ENCODE data around the gene SERPINB10.

SERPINB10 gene

GRCh38 chr18:63949068-63949737 lies 41.4 kb downstream of the SERPINB10 start, which contains the start of gene HMSD:
HMSD (plus strand) TSS chr18:63949301; CDS start chr18:63953456, 4,155 bp downstream.
- TF ChIP-seq, protein P1, sequence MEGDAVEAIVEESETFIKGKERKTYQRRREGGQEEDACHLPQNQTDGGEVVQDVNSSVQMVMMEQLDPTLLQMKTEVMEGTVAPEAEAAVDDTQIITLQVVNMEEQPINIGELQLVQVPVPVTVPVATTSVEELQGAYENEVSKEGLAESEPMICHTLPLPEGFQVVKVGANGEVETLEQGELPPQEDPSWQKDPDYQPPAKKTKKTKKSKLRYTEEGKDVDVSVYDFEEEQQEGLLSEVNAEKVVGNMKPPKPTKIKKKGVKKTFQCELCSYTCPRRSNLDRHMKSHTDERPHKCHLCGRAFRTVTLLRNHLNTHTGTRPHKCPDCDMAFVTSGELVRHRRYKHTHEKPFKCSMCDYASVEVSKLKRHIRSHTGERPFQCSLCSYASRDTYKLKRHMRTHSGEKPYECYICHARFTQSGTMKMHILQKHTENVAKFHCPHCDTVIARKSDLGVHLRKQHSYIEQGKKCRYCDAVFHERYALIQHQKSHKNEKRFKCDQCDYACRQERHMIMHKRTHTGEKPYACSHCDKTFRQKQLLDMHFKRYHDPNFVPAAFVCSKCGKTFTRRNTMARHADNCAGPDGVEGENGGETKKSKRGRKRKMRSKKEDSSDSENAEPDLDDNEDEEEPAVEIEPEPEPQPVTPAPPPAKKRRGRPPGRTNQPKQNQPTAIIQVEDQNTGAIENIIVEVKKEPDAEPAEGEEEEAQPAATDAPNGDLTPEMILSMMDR (IDR thresholded peaks at IDR 0.05; ENCODE audit: poor library complexity, severe bottlenecking), result peak; percentile 59
- Histone ChIP-seq H3K36me3 (ENCODE audit: low read depth) (no peaks in the 10 kb centered on the region), H3K4me1 (ENCODE audit: insufficient read depth, poor library complexity, severe bottlenecking) (peaks cover 3% of the 10 kb centered on the region), H3K4me3 (ENCODE audit: severe bottlenecking) (peak within 1 kb of the TSS; percentile 26), H3K27me3 (ENCODE audit: insufficient read depth, poor library complexity, severe bottlenecking) (no peaks in the 10 kb centered on the region), H3K9me3 (ENCODE audit: severe bottlenecking) (no peaks in the 10 kb centered on the region), H3K27ac (ENCODE audit: poor library complexity, severe bottlenecking) (no peak within 1 kb of the TSS)
- no peak for DNase-seq (ENCODE audit: low spot score)
- peak; percentile 99 for ATAC-seq (ENCODE audit: low read depth)

DNA sequence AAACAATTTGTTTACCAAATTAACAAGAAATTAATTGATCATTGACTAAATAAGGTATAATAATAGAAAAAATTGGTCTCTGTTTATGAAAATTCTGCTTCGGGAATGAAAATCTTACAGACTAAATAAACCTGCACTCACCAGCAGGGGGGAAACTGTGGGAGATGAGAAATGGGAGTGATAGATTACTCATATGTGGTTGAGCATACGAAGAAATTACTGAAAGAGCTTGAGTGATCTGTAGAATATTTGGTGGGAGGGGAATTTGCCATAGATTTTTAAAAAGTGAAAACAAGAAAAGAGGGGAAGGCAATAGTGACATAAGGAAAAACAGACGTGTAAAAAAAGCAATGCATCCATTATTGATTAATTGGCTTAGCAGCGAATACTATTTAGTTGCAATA lies 43.5 kb downstream of the SERPINB10 start:
- Histone ChIP-seq H3K9me3 (ENCODE audit: severe bottlenecking) (no peaks in the 10 kb centered on the region), H3K4me3 (ENCODE audit: severe bottlenecking) (no peak overlapping the region), H3K36me3 (ENCODE audit: low read depth) (no peaks in the 10 kb centered on the region), H3K4me1 (ENCODE audit: insufficient read depth, poor library complexity, severe bottlenecking) (peaks cover 3% of the 10 kb centered on the region), H3K27me3 (ENCODE audit: insufficient read depth, poor library complexity, severe bottlenecking) (no peaks in the 10 kb centered on the region), H3K27ac (ENCODE audit: poor library complexity, severe bottlenecking) (no peak overlapping the region)
- DNase-seq (ENCODE audit: low spot score) (no peak), ATAC-seq (ENCODE audit: low read depth) (peak; percentile 40; the same call in 1 of the 3 replicates)
- TF ChIP-seq, protein P1 (IDR thresholded peaks at IDR 0.05; ENCODE audit: poor library complexity, severe bottlenecking), result peak; percentile 25

DNA sequence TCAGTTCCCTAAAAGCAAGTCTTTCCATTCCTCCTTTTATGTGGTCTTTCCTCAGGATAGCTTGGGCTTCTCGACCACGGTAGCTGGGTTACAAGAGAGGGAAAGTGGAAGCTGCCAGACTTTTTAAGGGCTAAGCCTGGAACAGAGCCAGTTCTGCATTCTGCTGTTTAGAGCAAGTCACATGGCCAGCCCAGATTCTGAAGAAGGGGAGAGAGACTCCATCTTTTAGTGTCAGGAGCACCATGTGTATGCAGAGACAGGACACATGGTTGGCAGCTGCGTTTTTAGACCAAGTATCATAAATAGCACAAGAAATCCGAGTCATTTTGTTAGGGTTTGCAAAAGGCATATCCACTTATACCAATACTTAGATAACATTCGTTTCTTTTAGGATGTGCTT lies 46.1 kb downstream of the SERPINB10 start:
- Histone ChIP-seq H3K27ac (ENCODE audit: poor library complexity, severe bottlenecking) (no peak overlapping the region), H3K4me3 (ENCODE audit: severe bottlenecking) (no peak overlapping the region), H3K4me1 (ENCODE audit: insufficient read depth, poor library complexity, severe bottlenecking) (no peaks in the 10 kb centered on the region), H3K9me3 (ENCODE audit: severe bottlenecking) (no peaks in the 10 kb centered on the region), H3K27me3 (ENCODE audit: insufficient read depth, poor library complexity, severe bottlenecking) (no peaks in the 10 kb centered on the region), H3K36me3 (ENCODE audit: low read depth) (no peaks in the 10 kb centered on the region)
- ATAC-seq (ENCODE audit: low read depth) (no peak), DNase-seq (ENCODE audit: low spot score) (no peak)
- TF ChIP-seq, protein P1 (IDR thresholded peaks at IDR 0.05; ENCODE audit: poor library complexity, severe bottlenecking), result no peak

DNA sequence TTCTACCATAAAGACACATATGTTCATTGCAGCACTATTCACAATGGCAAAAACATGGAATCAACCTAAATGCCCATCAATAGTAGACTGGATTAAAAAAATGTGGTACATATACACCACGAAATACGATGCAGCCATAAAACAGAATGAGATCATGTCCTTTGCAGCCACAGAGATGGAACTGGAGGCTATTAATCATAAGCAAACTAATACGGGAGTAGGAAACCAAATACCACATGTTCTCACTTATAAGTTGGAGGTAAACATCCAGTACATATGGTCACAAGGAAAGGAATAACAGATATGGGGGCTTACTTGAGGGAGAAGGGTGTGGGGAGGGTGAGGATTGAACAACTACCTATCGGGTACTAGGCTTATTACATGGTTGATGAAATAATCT lies 49.0 kb downstream of the SERPINB10 start:
- no peaks in the 10 kb centered on the region for H3K9me3 ChIP-seq (ENCODE audit: severe bottlenecking)
- TF ChIP-seq, protein P1 (IDR thresholded peaks at IDR 0.05; ENCODE audit: poor library complexity, severe bottlenecking), result no peak
- no peaks in the 10 kb centered on the region for H3K4me1 ChIP-seq (ENCODE audit: insufficient read depth, poor library complexity, severe bottlenecking)
- H3K4me3 ChIP-seq (ENCODE audit: severe bottlenecking), result no peak overlapping the region
- no peak for DNase-seq (ENCODE audit: low spot score)
- no peaks in the 10 kb centered on the region for H3K36me3 ChIP-seq (ENCODE audit: low read depth)
- no peak for ATAC-seq (ENCODE audit: low read depth)
- no peak overlapping the region for H3K27ac ChIP-seq (ENCODE audit: poor library complexity, severe bottlenecking)
- H3K27me3 ChIP-seq (ENCODE audit: insufficient read depth, poor library complexity, severe bottlenecking), result no peaks in the 10 kb centered on the region

GRCh38 chr18:63960891-63961290 lies 53.1 kb downstream of the SERPINB10 start:
- Histone ChIP-seq H3K9me3 (ENCODE audit: severe bottlenecking) (no peaks in the 10 kb centered on the region), H3K4me1 (ENCODE audit: insufficient read depth, poor library complexity, severe bottlenecking) (no peaks in the 10 kb centered on the region), H3K27me3 (ENCODE audit: insufficient read depth, poor library complexity, severe bottlenecking) (no peaks in the 10 kb centered on the region), H3K4me3 (ENCODE audit: severe bottlenecking) (no peak overlapping the region), H3K36me3 (ENCODE audit: low read depth) (no peaks in the 10 kb centered on the region), H3K27ac (ENCODE audit: poor library complexity, severe bottlenecking) (no peak overlapping the region)
- TF ChIP-seq, protein P1 (IDR thresholded peaks at IDR 0.05; ENCODE audit: poor library complexity, severe bottlenecking), result no peak
- DNase-seq (ENCODE audit: low spot score) (no peak), ATAC-seq (ENCODE audit: low read depth) (no peak)
